K562 (cell line): Measurements from ENCODE around the gene TNIK. TPM values are rescaled to one million over a fixed set of nuclear protein-coding genes. Genes with fewer than 3 reads are reported as not detected.
A peak's percentile ranks its signal among the peaks of the same experiment; 100 is the strongest.

Experiments used
- ARID4B ChIP-seq: sonication (generic); formaldehyde crosslinking; IDR thresholded peaks from 2 replicates; pipeline ENCODE4 v1.8.0; 2022; ENCODE audit warnings: mild to moderate bottlenecking, missing genetic modification reagents
- ASH1L ChIP-seq: fragments of 450-650 bp; IDR thresholded peaks from 2 replicates; pipeline ENCODE4 v1.6.1; 2018; ENCODE audit warnings: borderline replicate concordance, mild to moderate bottlenecking, low read depth; ENCODE audit not compliant: partially characterized antibody
- BMI1 ChIP-seq: fragments of 150-350 bp; IDR thresholded peaks from 2 replicates; pipeline ENCODE4 v1.6.1; 2014; ENCODE audit warnings: low read length
- CBX3 ChIP-seq, 2 experiments: IDR thresholded peaks; 1 replicate in 1 of 2; 2 replicates in 1 of 2; pipeline ENCODE4 v1.6.1; 2012; ENCODE audit warnings: inconsistent platforms in 2 of 2, low read length in 2 of 2, borderline replicate concordance in 1 of 2, control low read depth in 1 of 2
- CBX8 ChIP-seq: fragments of 200-600 bp; sonication (generic); IDR thresholded peaks from 2 replicates; pipeline ENCODE4 v1.6.1; 2012; ENCODE audit warnings: borderline replicate concordance, mixed run types, low read depth, mild to moderate bottlenecking, moderate library complexity, mixed read lengths, low read length, control low read depth, inconsistent platforms; ENCODE audit not compliant: poor library complexity, severe bottlenecking; ENCODE audit errors: extremely low read depth
- COPS2 ChIP-seq: fragments of 450-650 bp; conservative IDR thresholded peaks from 2 replicates; pipeline ENCODE4 v1.6.1; 2016; ENCODE audit warnings: mild to moderate bottlenecking, moderate library complexity
- CREM ChIP-seq: IDR thresholded peaks from 2 replicates; pipeline ENCODE4 v1.6.1; 2014; ENCODE audit warnings: antibody characterized with exemption, low read depth
- ETV1 ChIP-seq: fragments of 450-650 bp; conservative IDR thresholded peaks from 2 replicates; pipeline ENCODE4 v1.6.1; 2016; ENCODE audit warnings: missing genetic modification characterization, control low read depth, low read depth, missing compliant biosample characterization
- FOXK2 ChIP-seq, 2 experiments: fragments of 450-650 bp; IDR thresholded peaks in 1 of 2; conservative IDR thresholded peaks in 1 of 2; 2 replicates each; pipeline ENCODE4 v1.6.1; 2016; ENCODE audit warnings: low read depth in 2 of 2, mild to moderate bottlenecking in 1 of 2
- KLF16 ChIP-seq: IDR thresholded peaks from 2 replicates; pipeline ENCODE4 v1.6.1; 2016; ENCODE audit warnings: antibody characterized with exemption
- MCM7 ChIP-seq, 2 experiments: fragments of 450-650 bp; IDR thresholded peaks; 2 replicates each; pipeline ENCODE4 v1.6.1; 2016 to 2018
- MEIS2 ChIP-seq: fragments of 450-650 bp; IDR thresholded peaks from 2 replicates; pipeline ENCODE4 v1.6.1; 2014; ENCODE audit warnings: mild to moderate bottlenecking; ENCODE audit not compliant: partially characterized antibody
- MXI1 ChIP-seq: IDR thresholded peaks from 2 replicates; pipeline ENCODE4 v1.6.1; 2011; ENCODE audit warnings: low read depth, mild to moderate bottlenecking, improper control_type of control experiment, low read length
- NFIC ChIP-seq: fragments of 450-650 bp; IDR thresholded peaks from 2 replicates; pipeline ENCODE4 v1.6.1; 2017; ENCODE audit warnings: mild to moderate bottlenecking, inconsistent platforms
- NUFIP1 ChIP-seq: fragments of 450-650 bp; IDR thresholded peaks from 2 replicates; pipeline ENCODE4 v1.6.1; 2018; ENCODE audit not compliant: partially characterized antibody
- PHF21A ChIP-seq: fragments of 450-650 bp; IDR thresholded peaks from 2 replicates; pipeline ENCODE4 v1.6.1; 2017; ENCODE audit warnings: low read depth, borderline replicate concordance
- POLR2AphosphoS2 ChIP-seq: IDR thresholded peaks from 2 replicates; pipeline ENCODE4 v1.6.1; 2012; ENCODE audit warnings: low read length, improper control_type of control experiment
- RUNX1 ChIP-seq: sonication (generic); IDR thresholded peaks from 2 replicates; pipeline ENCODE4 v1.6.1; 2016; ENCODE audit warnings: antibody characterized with exemption, low read depth
- ZNF184 ChIP-seq: sonication (generic); formaldehyde crosslinking; IDR thresholded peaks from 2 replicates; pipeline ENCODE4 v1.5.0; 2020; ENCODE audit warnings: missing genetic modification reagents
- ZNF24 ChIP-seq: fragments of 450-650 bp; IDR thresholded peaks from 2 replicates; pipeline ENCODE4 v1.6.1; 2016
- ZNF551 ChIP-seq: fragments of 250-450 bp; sonication (Bioruptor Pico); IDR thresholded peaks from 2 replicates; pipeline ENCODE4 v1.5.0; 2021; ENCODE audit warnings: mild to moderate bottlenecking, moderate library complexity
- polyA plus RNA-seq, 8 experiments: library from polyadenylated mRNA; depleted of rRNA in 4 of 8; stranded (reverse) in 5 of 8; unstranded in 3 of 8; fragments of >200 nt; fragmentation: Nextera tagmentation in 2 of 8; fragmentation: Illumina TruSeq in 1 of 8; extraction: Ambion mirVana in 2 of 8; extraction: Trizol in 1 of 8; gene quantifications; 2 replicates each; pipeline versions ENCODE4 v1.2.1 to v1.2.3, GENCODE V29; 2011 to 2014; ENCODE audit warnings: inconsistent platforms in 1 of 8, missing spikeins in 1 of 8
- total RNA-seq, 7 experiments: library from RNA; depleted of rRNA in 6 of 7; stranded (reverse); fragments of >200 nt in 6 of 7; fragmentation: Illumina TruSeq in 2 of 7; extraction: Trizol in 2 of 7; gene quantifications; 2 replicates each; pipeline versions ENCODE4 v1.2.1 to v1.2.3, GENCODE V29; 2011 to 2021; ENCODE audit warnings: low replicate concordance in 1 of 7
- TF ChIP-seq, protein P1 (sequence below): sonication (generic); formaldehyde crosslinking; IDR thresholded peaks from 2 replicates; pipeline ENCODE4 v1.8.1; 2023; ENCODE audit warnings: missing genetic modification reagents, mild to moderate bottlenecking, borderline replicate concordance

TNIK gene
- total and polyA plus RNA-seq, 9 of the 15 experiments (the other 6 are each of a cell fraction or from before 2014, with no cell fraction given), result 6.6 to 39.0 (median 24.7) TPM

DNA sequence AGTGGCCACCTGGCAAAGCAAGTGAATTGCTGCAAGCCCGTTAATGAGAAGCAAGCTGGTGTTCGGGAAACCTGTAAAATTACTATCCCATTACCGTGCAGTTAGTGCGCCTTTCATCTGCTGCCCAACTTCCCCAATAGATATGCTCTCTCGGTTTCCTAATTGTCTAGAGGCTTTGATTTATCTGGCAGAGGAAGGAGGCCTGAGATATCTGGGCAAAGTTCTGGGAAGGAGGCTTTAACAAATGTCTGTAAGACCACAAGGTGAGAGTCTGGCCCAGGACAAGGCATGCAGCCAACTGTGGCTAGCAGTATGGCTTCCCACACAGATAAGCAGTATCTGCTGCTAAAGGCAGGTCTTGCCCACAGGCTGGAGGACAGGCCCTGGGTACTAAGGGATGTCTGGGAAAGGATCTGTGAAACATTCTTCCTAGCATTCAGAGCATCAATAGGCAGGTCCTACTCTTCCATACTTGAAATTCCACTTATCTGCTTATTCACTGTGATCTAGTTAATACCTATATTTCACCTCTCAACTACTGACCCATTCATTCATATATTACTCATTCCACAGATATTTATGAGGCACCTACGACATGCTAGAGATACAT is 303.7 kb downstream of the TNIK start (continued):
- TF ChIP-seq MXI1 (no peak), RUNX1 (no peak), MCM7 (IDR thresholded peaks at IDR 0.05) (no peak), PHF21A (peak; percentile 84; the same call in 1 of the 2 replicates), ZNF184 (CRISPR knock-in tag) (no peak), MEIS2 (peak; percentile 27), ZNF551 (CRISPR knock-in tag) (no peak), CBX8 (no peak), BMI1 (no peak), NFIC (peak; percentile 78), ASH1L (no peak), KLF16 (no peak), NUFIP1 (no peak), COPS2 (no peak), FOXK2 (conservative IDR thresholded peaks at IDR 0.05 in 1 of 2, IDR thresholded peaks at IDR 0.05 in 1 of 2; ENCODE audit: low read depth in 2 of 2) (no peak), CBX3 (IDR thresholded peaks at IDR 0.05; ENCODE audit: borderline replicate concordance in 1 of 2, low read length in 2 of 2) (no peak), ETV1 (tag) (no peak), ZNF24 (no peak), POLR2AphosphoS2 (no peak), ARID4B (CRISPR knock-in tag) (no peak), CREM (no peak)
- TF ChIP-seq, protein P1, sequence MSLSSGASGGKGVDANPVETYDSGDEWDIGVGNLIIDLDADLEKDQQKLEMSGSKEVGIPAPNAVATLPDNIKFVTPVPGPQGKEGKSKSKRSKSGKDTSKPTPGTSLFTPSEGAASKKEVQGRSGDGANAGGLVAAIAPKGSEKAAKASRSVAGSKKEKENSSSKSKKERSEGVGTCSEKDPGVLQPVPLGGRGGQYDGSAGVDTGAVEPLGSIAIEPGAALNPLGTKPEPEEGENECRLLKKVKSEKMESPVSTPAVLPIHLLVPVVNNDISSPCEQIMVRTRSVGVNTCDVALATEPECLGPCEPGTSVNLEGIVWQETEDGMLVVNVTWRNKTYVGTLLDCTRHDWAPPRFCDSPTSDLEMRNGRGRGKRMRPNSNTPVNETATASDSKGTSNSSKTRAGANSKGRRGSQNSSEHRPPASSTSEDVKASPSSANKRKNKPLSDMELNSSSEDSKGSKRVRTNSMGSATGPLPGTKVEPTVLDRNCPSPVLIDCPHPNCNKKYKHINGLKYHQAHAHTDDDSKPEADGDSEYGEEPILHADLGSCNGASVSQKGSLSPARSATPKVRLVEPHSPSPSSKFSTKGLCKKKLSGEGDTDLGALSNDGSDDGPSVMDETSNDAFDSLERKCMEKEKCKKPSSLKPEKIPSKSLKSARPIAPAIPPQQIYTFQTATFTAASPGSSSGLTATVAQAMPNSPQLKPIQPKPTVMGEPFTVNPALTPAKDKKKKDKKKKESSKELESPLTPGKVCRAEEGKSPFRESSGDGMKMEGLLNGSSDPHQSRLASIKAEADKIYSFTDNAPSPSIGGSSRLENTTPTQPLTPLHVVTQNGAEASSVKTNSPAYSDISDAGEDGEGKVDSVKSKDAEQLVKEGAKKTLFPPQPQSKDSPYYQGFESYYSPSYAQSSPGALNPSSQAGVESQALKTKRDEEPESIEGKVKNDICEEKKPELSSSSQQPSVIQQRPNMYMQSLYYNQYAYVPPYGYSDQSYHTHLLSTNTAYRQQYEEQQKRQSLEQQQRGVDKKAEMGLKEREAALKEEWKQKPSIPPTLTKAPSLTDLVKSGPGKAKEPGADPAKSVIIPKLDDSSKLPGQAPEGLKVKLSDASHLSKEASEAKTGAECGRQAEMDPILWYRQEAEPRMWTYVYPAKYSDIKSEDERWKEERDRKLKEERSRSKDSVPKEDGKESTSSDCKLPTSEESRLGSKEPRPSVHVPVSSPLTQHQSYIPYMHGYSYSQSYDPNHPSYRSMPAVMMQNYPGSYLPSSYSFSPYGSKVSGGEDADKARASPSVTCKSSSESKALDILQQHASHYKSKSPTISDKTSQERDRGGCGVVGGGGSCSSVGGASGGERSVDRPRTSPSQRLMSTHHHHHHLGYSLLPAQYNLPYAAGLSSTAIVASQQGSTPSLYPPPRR (CRISPR knock-in tag), result no peak
